ENCODE measurements around the gene NFIA. TPM values are rescaled to one million over a fixed set of nuclear protein-coding genes. Genes with fewer than 3 reads are reported as not detected.

Gene NFIA
- total RNA-seq, 1 experiment from 2014 or later, result 0.35 TPM

GRCh38 chr1:61265665-61266064 lies 183.3 kb downstream of the NFIA start:
- no peak overlapping the region for H3K14ac ChIP-seq (ENCODE audit: insufficient read depth, low read length)
- no peaks in the 10 kb centered on the region; the same call in 1 of the 2 replicates for H3K4me1 ChIP-seq (ENCODE audit: insufficient read depth, low read length)
- H3K27me3 ChIP-seq (ENCODE audit: insufficient read depth, low read length), result no peaks in the 10 kb centered on the region
- no peaks in the 10 kb centered on the region for H3K79me1 ChIP-seq (ENCODE audit: insufficient read depth, low read depth, low read length, poor library complexity, severe bottlenecking)
- H2BK120ac ChIP-seq (ENCODE audit: low read depth, low read length, poor library complexity, severe bottlenecking), result no peak overlapping the region
- WGBS (ENCODE audit: extremely low coverage, insufficient read length, low lambda C conversion rate), result no CpG with 5 or more reads among the region's 3 CpGs
- no peaks in the 10 kb centered on the region for H3K9me3 ChIP-seq (ENCODE audit: control insufficient read depth, low read depth, low read length)
- H3K56ac ChIP-seq (ENCODE audit: insufficient read length, low read depth, low read length), result no peak overlapping the region
- H2BK15ac ChIP-seq (ENCODE audit: low read depth, low read length), result no peak overlapping the region
- no peak overlapping the region for H3T11ph ChIP-seq (ENCODE audit: low read length)
- no peaks in the 10 kb centered on the region for H3K9me3 Mint-ChIP-seq
- no peak overlapping the region for H2AK5ac ChIP-seq (ENCODE audit: insufficient read length, low read length)
- TF ChIP-seq CTCF (conservative IDR thresholded peaks at IDR 0.05), result no peak
- H3K27ac Mint-ChIP-seq, result no peak overlapping the region
- no peak overlapping the region for H2BK12ac ChIP-seq (ENCODE audit: insufficient read length, low read depth, low read length)
- no peaks in the 10 kb centered on the region for H3K27me3 Mint-ChIP-seq (ENCODE audit: low read depth)
- no peak overlapping the region for H3K9ac ChIP-seq (ENCODE audit: extremely low read depth, insufficient read length, low read length)
- no peak overlapping the region for H2BK5ac ChIP-seq (ENCODE audit: insufficient read length, low read length)
- no peaks in the 10 kb centered on the region for H4K20me1 ChIP-seq (ENCODE audit: control insufficient read depth, insufficient read depth, insufficient read length)
- H3K36me3 Mint-ChIP-seq (ENCODE audit: insufficient read depth in 1 of 3, low read depth in 3 of 3), result no peaks in the 10 kb centered on the region; a peak in 1 of 7 replicates
- no peak overlapping the region for H3K27ac ChIP-seq (ENCODE audit: insufficient read length, low read depth, low read length)
- H3K4me1 Mint-ChIP-seq, result peaks cover 20 to 25% of the 10 kb centered on the region in 2 experiments
- no peak overlapping the region for H3K23ac ChIP-seq (ENCODE audit: insufficient read length, low read depth, low read length)
- no peak overlapping the region for H4K91ac ChIP-seq (ENCODE audit: insufficient read length, low read depth, low read length)
- DNase-seq, result no peak
- H2AFZ ChIP-seq (ENCODE audit: low read length), result no peak overlapping the region
- H2BK20ac ChIP-seq (ENCODE audit: low read depth, low read length, poor library complexity, severe bottlenecking), result no peak overlapping the region
- H3K79me2 ChIP-seq (ENCODE audit: insufficient read depth, low read length), result no peaks in the 10 kb centered on the region
- H3K18ac ChIP-seq (ENCODE audit: insufficient read length, low read depth, low read length), result no peak overlapping the region
- H3K4me2 ChIP-seq (ENCODE audit: insufficient read depth, insufficient read length, low read length), result no peak overlapping the region
- no peak overlapping the region for H3K4ac ChIP-seq (ENCODE audit: low read depth, low read length)
- H3K23me2 ChIP-seq (ENCODE audit: insufficient read length, low read depth, low read length, poor library complexity, severe bottlenecking), result no peaks in the 10 kb centered on the region
- no peak overlapping the region for H4K5ac ChIP-seq (ENCODE audit: insufficient read length, low read depth, low read length)
- H3K4me3 Mint-ChIP-seq, result no peak overlapping the region
- no peak overlapping the region for H4K8ac ChIP-seq (replicated peaks; ENCODE audit: insufficient read length, low read depth, low read length)

All from H9 (cell line).